Prostate gland (tissue), 2 donors: ENCODE measurements around the gene TMEM33.

Source experiments
- CTCF ChIP-seq, 4 experiments: fragments of 200-600 bp in 2 of 4; fragments of 450-650 bp in 2 of 4; sonication (generic) in 2 of 4; IDR thresholded peaks; 1 replicate in 3 of 4; 2 replicates in 1 of 4; pipeline ENCODE4 v1.5.1; 2016 to 2019; ENCODE audit warnings: antibody characterized with exemption in 4 of 4, mild to moderate bottlenecking in 2 of 4, moderate library complexity in 2 of 4
- POLR2AphosphoS5 ChIP-seq: sonication (generic); formaldehyde crosslinking; IDR thresholded peaks from one replicate; pipeline ENCODE4 v1.6.1; 2017; ENCODE audit warnings: antibody characterized with exemption

GRCh38 chr4:41994461-41994985 lies 59.3 kb downstream of the TMEM33 start:
- TF ChIP-seq CTCF (IDR thresholded peaks at IDR 0.05) (no peak), POLR2AphosphoS5 (no peak)
